ENCODE data around the gene PCNX3.

GRCh38 chr11:65660038-65660437 lies 44.5 kb downstream of the PCNX3 start:
- TF ChIP-seq, protein P1, sequence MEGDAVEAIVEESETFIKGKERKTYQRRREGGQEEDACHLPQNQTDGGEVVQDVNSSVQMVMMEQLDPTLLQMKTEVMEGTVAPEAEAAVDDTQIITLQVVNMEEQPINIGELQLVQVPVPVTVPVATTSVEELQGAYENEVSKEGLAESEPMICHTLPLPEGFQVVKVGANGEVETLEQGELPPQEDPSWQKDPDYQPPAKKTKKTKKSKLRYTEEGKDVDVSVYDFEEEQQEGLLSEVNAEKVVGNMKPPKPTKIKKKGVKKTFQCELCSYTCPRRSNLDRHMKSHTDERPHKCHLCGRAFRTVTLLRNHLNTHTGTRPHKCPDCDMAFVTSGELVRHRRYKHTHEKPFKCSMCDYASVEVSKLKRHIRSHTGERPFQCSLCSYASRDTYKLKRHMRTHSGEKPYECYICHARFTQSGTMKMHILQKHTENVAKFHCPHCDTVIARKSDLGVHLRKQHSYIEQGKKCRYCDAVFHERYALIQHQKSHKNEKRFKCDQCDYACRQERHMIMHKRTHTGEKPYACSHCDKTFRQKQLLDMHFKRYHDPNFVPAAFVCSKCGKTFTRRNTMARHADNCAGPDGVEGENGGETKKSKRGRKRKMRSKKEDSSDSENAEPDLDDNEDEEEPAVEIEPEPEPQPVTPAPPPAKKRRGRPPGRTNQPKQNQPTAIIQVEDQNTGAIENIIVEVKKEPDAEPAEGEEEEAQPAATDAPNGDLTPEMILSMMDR (IDR thresholded peaks at IDR 0.05): no peak
- no peak for TF ChIP-seq POLR2A (IDR thresholded peaks at IDR 0.05)
- no peak for TF ChIP-seq EP300 (IDR thresholded peaks at IDR 0.05)
- TF ChIP-seq POLR2AphosphoS5 (IDR thresholded peaks at IDR 0.05): no peak
